Activated T-cell treated with anti-CD3 and anti-CD28 coated beads for 1 hour (primary cell): ENCODE data around the gene NFATC2.

Experiments used
- DNase-seq: peaks from one replicate; pipeline ENCODE4 v3.0.0-alpha.2; 2020; ENCODE audit warnings: low read depth

The NFATC2 gene

DNA sequence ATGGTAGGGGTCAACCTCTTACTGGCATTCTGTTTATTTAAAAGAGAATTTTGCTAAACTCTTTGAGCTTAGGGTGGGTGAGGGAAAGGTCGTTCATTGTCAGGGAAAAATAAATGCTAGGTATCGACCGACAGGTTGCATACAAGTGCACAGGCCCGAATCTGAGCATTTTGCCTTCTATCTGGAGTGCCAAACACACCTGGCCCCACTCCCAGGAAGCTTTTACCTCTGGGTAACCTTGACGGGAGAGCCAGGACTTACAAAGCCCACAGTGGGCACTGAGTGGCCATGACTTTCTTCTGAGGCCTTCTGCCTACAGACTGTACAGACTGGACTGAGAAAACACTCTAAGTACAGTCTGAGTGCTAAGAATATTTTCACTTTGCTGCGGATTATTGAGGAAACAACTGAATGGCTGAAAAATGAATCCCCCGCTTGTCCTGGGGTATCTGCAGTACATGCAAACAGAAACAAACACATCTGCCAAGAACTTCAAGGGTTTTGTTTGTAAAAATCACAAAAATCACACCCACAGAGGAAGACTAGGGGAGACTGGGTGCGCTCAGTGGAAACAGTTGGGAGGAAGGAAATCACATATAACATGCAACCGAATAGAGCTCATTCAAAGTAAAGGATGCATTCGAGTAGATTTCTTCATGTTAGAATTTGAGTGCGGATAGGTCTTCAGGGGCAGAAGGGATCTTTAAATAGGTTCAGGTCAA, 152.8 kb downstream of the NFATC2 start:
- DNase-seq, result no peak

DNA sequence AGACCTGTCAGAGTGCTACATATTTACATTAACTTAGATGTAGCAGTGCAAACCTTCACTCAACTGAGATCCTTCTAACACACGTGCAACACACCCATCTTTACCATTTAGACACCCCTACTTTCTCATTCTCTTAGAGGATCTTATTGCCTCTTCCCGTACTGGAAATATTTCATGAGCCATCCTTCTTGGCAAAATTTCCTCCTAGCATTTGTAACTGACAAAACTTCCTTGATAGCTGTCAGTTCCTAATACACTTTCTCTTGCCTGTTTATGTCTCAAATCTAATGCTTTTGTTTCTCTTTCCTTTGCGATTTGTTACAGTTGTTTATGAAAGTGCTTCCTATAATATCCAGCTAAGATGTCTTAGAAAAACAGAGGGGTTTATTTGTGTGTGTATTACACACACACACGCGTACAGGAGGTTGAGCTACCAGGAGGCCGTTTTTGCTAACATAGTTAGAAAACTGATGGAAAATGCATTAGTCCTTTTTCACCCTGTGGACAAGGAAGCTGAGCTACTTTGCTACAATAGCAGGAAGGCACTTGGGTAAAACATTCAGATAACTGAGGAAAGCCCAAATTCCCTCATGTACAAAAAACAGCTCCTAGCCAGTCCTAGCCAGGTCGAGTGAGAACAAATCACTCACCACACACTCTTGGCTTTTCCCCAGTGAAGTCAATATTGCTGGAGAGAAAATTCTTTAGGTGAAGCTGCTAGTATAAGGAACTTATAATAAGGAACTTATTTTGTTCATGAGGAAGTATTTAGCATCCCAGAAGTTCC, 153.6 kb downstream of the NFATC2 start:
- DNase-seq, result no peak

DNA sequence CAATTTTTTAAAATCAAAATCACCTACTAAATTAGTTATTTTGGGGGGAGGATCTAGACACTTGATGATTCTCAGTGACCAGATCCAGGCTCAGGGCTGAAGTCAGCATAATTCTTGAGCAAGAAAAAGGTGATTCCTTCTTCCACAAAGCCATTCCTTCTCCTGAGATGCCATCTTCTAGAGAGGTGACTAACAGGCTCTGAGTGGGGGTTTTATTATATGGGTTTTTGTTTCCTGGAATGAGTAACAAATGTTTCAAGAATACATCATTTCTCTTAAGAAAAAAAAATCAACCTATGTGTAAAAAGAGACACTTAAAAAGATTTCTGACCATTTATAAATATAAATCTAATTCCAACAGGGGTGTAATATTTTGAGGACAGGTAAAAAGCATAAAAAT, 154.3 kb downstream of the NFATC2 start:
- no peak for DNase-seq

DNA sequence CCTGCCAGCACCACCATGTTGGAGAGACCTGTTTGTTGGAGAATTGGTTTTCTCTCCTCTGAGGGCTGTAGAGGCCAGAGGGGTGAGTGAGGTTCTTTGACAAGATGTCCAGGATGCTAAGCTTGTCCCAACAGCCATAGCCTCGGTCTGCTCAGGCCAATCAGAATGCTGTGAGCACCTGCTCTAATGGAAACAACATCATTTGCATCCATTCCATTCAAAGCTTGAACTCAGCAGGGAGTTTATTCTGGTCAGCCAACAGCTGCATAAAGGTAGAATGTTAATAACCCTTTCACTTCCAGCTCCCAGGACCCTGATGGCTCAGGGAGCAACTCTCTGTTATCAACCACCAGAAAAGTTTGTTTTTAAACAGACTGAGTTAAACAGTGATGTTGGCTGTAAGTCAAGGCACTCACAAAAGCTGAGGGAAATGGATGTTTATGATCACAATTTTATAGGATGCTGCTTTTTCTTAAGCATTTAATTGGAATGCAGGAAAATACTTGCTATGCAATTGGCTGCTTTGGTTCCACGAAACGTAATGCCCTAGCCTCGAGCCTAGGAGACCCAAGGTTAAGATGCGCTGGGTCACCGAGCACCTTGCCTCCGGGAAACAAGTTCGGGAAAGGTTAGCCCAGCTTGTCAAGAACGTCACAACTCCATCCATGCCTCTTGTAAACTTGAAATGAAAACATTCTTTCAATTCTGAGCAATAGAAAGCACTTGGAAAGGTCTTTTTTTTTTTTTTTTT, 155.2 kb downstream of the NFATC2 start:
- DNase-seq, result no peak

DNA sequence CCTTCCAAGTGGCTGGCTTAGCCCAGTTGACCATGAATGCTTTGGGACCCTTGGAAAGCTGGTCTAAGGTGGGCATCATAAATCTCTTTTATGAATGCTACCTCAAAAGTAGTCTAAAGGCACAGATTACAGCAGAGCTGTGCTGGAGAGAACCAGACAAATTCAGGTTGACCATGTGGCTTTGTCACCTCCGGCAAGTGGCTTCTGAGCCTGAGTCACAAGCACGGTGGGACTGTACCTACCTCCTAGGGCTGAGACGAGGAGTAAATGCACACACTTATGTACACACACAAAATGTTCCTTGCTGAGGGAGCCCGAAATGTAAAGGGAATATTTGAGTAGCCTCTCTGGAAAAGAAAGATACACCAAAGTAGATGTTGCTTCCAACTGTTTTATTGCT, 155.9 kb downstream of the NFATC2 start:
- DNase-seq, result no peak

DNA sequence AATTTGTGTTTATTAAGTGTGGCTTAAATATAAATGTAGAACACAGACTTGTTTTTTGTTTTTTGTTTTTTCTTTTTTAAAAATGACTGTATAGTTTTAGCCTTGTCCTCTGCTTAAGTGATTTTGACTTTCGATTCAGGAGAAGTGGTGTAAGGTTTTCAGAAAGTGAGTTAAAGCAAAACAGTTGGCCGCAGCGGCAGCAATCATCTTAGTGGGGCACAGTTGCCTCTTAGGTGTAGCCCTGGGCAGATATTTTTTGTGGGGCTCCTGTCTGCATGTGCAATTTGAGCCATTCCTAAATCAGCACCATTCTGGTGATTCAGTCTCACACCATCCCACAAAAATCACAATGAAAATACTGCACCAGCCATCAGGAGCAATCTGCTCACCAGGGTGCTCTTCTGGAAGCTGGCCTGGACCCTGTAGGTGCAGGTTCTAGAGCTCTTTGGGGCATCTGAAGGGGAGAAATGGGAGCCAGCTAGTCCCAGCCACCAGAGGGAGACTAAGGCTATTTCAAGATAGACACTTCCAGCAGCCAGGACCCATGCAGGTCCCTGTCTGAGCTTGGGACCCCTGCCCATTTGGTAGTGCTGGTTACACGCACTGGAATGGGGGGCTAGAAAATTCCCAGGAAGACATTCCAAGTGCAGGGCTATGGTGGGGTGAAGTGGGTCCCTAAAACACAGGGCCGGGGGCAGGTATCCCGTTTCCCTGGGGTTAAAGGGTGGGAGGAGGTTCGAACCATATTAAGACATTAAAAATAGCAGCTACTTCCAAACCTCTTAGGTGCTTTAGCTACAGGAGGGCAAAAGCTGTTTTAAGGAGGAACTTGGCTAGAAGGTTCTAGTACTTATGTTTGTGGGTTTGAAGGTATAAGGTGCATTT, 156.6 kb downstream of the NFATC2 start:
- no peak for DNase-seq

DNA sequence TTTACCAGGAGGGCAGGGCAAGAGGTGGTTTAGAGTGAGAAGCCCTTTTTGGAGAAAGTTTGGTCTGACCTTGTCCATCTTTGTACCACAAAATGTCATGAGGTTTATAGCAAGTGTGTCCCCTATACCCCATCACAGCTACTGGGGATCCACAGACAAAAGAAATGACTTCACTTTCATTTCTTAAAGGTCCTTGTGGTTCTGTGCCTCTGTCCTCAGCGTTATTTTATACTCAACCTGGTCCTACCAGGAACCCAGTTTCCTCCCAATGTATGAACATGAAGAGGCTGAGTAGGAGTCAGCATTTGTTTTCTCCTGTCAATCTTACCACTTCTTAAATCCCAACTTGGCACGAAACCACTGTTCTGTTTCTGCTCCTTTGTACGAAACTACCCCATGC, 157.6 kb downstream of the NFATC2 start:
- no peak for DNase-seq

DNA sequence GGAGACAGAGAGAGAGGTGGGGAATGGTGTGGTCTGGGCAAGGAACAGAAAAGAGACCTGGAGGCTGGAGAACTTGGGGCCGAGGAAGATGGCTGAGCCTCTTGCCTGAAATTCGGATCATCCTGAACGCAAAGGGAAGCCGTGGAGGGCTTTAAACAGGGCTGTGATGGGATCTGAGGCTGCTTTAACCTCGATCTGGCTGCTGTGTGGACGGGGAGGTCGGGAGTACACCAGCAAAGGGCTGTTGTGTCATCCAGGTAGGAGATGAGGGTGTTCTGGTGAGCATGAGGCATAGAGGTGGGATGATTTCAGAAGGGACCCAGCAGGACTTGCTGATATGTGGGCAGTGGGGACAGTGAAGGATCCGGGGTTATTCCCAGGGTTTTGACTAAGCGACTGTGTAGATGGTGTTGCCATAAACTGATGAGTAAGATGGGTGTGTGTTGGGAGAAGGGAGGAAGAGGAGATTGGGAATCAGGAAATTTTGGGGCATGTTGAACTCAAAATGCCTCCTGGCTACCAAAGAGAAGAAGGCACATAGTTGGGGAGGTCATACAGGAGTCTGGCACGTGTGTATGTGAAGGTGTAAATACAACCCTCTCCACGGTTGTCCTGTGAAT, 158.5 kb downstream of the NFATC2 start:
- DNase-seq, result no peak

DNA sequence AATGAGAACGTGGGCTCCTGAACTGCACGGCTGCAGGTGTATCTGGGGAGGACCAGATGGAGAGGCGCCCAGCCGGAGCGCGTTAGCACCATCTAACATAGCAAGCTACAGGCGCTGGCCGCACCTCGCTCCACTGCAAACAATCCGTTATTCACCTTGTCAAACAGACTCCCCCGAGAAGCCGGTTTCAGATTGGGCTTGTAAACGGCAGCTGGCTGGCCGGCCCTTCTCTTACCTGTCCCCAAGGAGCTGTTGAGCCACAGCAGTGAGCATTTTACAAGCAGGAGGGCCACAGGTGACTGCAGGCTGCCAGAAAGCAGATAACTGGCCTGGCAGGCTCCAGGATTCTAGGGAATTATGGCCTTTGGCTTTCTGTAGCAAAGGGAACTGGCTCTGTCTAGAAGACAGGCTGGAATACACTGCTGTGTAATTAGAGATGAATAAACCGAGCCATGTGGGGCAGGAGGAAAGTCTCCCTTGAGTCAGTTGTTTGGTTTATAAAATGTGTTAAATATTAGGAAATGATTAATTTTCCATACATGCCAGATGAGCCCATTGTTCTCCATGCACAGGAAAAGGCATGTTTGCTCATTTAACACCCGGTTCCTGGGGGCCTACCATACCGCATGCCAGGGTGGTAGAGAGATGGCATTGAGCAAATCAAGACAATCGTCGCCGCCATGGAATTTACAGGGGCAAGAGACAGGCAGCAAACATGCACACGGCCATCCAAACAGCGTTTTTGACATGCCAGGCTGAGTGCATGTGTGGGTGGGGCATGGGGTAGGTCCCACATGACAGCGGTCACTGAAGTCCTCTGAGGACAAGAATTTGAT, 159.3 kb downstream of the NFATC2 start:
- no peak for DNase-seq

DNA sequence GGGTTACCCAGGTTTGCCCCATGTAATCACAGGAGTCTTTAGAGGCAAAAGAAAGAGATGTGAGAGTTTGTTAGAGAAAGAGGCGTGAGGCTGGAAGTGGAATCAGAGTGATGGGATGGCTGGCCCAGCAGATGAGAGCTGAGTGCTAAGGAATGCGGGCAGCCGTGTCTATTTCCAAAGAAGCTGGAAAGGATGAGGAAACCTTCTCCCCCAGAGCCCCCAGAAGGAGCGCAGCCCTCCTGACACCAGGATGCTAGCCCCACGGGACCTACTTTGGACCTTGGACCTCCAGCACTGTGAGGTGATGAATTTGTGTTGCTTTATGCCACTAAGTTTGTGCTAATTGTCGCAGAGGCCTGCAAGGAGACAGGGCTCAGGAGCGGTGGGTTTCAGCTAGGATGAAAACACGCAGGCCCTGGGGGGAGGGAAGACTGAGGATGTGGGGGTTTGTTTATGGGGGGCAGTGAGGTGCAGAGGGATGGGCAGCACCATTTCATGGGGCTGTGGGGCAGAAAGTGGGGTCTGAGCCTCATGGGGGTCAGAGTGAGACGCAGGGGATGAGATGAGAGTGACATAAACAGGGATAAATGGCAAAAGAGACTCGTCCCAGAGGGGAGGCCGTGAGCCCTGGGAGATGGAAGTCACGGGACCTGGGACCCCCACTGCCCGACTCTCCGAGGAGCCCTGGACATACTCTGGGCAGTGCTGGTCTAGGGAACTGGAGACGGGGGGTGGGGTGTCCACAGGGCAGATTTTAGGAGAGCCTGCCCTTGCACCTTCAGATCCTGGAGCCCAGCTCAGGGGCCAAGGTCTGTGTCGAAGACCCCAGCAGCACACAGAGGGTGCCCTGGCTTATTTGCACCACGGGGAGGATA, 160.2 kb downstream of the NFATC2 start:
- no peak for DNase-seq

DNA sequence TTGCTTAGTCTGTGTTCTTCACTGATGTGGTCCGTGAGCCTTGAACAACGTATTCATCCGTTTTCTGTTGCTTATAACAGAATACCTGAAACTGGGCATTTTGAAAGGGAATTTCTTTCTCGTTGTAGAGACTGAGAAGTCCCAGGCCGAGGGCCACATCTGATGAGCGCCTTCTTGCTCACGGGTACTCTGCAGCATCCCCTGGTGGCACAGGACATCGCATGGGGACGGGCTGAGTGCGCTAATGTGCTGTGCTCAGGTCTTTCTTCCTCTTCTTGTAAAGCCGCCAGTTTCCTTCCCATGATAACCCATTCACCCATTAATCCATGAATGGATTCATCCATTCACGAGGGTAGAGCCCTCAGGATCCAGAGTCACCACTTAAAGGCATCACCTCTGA, 161.0 kb downstream of the NFATC2 start:
- DNase-seq, result no peak

DNA sequence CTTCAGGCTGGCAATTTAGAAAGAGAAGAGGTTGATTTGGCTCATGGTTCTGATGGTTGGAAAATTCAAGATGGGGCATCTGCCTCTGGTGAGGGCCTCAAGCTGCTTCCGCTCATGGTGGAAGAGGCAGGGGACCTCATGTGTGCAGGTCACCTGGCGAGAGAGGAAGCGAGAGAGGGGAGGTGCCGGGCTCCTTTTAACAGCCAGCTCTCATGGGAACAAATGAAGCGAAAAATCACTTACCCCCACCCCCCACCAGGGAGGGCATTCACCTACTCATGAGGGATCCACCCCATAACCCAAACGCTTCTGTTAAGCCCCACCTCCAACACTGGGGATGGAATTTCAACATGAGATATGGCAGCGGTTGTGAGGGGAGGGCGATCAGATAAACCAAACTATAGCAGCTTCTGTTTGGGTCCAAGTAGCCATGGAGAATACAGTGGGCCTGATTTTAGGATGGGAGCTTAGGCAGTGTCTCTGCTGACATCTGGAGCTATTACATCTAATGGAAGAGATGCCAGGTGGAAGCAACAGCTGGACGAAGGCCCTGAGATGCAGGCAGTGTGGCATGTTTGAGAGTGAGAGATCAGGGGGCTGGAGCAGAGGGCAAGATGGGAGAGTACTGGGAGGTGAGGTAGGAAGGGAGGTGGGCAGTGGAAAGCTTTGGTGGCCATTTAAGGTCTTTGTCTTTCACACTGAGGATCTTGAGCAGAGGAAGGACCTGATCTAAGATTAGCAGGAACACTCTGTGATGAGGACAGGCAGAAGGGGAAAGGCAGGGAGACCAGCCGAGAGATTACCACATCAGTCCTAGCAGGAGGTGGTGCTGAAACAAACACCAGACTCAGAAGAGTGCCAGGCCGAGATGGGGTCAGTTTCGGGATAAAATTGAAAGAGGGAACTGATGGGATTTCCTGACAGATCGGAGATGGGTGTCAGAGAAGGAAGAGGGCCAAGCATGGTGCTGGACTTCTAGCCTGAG, 161.8 kb downstream of the NFATC2 start:
- DNase-seq, result no peak

DNA sequence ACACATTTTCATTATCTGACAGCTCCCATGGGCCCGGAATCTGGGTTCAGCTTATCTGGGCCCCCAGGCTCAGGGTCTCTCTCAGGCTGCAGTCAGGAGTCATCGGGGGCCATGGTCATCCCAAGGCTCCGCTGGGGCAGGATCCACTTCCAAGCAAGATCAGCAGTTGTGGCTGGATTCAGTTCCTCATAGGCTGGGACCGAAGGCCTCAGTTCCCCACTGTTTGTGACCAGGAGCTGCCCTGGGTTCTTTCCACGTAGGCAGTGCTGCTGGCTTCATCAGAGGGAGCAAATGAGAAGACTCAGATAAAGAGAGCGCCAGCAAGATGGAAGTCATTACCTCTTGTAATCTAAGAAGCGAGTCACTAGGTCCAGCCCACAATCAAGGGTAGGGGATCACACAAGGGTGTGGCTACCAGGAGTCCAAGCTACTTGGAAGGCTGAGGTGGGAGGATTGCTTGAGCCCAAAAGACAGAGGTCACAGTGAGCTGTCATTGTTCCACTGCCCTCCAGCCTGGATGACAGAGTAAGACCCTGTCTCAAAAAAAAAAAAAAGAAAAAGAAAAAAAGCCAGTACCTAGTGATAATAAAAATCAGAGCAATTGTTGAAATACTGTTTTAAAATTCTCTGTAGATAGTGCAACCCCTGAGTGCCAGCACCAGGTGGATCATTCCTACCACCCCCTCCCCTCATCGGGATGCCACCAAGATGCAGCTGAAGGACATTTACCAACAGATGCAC, 162.7 kb downstream of the NFATC2 start:
- DNase-seq, result no peak

DNA sequence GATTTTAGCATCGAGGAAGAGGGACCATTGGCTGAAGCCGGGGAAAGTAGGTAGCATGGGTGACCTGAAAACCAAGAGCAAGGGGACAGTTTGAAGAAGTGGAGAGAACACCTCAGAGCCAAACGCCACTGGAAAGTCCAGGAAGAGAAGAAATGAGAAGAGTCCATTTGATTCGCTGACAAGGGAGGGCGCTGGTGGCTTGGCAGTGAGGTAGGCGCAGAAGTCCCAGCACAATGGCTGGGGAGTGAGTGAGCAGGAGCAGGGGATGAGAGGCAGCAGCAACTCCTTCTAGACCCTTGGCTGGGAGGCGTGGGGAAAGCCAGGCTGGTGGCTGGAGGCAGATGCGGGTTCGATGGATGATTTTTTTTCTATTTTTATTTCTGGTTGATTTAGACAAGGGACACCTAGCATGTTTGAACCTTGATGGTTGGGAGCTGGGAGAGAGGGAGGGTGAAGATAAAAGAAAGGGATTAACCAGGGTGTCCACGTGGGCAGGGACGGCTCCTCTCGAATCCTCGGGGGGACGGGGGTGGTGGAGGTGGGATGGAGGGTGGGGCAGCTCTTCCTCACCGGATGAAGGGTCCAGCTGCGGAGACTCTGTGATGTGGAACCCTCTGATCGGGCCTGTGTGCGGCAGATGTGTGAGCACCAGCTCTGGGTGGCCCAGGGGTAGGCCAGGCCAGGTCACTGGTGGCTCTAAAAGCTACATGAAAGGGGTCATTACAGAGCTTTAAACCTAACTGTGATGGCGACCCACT, 164.2 kb downstream of the NFATC2 start:
- no peak for DNase-seq

DNA sequence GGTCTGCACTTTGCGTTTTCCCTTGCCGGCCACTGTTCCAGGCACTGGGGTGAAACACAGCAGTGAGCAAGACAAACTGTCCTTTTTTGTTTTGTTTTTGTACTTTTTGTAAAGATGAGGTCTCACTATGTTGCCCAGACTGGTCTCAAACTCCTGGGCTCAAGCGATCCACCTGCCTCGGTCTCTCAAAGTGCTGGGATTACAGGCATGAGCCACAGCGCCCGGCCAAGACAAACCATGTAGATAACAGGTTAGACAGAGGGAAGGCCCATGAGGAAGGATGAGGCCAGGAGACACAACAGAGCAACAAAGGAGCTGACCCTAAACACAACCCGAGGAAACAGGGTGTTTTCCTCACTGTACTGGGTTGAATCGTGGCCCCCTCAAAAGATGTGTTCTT, 165.4 kb downstream of the NFATC2 start:
- DNase-seq, result no peak

DNA sequence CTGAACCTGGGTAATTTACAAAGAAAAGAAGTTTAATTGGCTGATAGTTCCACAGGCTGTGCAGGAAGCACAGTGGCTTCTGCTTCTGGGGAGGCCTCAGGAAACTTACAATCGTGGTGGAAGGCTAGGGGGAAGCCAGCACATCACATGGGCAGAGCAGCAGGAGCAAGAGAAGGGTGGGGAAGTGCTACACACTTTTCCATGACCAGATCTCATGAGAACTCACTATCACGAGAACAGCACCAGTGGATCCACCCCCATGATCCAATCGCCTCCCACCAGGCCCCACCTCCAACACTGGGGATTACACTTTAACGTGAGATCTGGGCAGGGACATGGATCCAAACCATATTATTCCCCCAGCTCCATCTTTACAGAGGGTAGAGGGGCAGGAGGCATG, 166.4 kb downstream of the NFATC2 start:
- no peak for DNase-seq

DNA sequence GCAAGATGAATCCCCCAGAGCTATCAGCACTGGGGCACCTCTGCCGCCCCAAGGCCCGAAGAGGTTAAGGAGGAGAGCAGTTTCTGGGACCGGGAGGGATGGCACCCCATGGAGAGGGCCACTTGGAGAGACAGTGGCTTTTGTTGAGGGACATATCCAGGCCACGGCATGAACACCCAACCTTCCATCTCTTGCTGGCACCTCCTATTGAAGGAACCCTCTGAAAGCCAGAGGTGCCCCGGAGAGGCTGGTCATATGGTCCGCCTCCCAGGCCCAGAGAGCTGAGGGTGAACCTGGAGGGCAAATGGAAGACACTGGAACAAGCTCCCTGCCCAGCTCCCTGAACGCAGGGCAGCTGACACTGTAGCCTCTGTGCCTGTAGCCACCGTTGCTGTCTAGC, 167.0 kb downstream of the NFATC2 start:
- no peak for DNase-seq
